ENCODE measurements around the gene SEC63.

SEC63 gene

DNA sequence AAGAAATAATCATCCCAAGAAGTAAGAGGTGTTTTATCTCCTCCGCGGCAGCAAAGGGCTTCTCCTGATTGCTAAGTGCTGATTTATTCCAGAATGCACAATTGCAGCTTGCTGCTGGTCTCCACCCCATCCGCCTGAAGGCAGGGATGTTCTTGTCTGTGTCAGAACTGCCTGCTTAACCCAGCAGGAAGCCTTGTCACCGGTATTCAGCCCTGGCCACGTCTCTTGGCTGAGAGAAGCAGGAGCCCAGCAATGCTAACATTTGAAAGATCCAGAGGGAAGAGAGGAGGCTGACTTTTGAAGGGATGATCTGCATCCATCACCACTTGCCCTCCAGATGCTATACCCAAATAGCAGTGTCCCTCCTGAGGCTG, 138.1 kb downstream of the SEC63 start:
- H3K27ac ChIP-seq = no peak overlapping the region
- TF ChIP-seq CTCF (IDR thresholded peaks at IDR 0.05) = no peak
- H3K4me3 ChIP-seq = no peak overlapping the region

GRCh38 chr6:107819217-107819616, 138.8 kb downstream of the SEC63 start:
- H3K4me1 ChIP-seq = peaks cover 0 to 13% (median 6%) of the 10 kb centered on the region in 4 donors
- no peak for TF ChIP-seq CTCF (IDR thresholded peaks at IDR 0.05)
- no peak overlapping the region for H3K4me3 ChIP-seq

More for the DNA sequence above, 138.1 kb downstream of the SEC63 start:
- Histone ChIP-seq H3K27me3 (peaks cover 0 to 17% of the 10 kb centered on the region in 2 donors), H3K4me1 (peaks cover 0 to 13% (median 6%) of the 10 kb centered on the region in 4 donors), H3K36me3 (no peaks in the 10 kb centered on the region), H3K9me3 (no peaks in the 10 kb centered on the region)
- no peak for DNase-seq
- intact Hi-C loops (cut with DNase I; ENCODE audit: low total_unique reads) = no loop called here

GRCh38 chr6:107818272-107818671, 139.7 kb downstream of the SEC63 start:
- no peak for TF ChIP-seq CTCF (IDR thresholded peaks at IDR 0.05)

More at GRCh38 chr6:107819217-107819616, 138.8 kb downstream of the SEC63 start:
- Histone ChIP-seq H3K27me3 (peaks cover 0 to 12% of the 10 kb centered on the region in 2 donors), H3K27ac (no peak overlapping the region), H3K36me3 (no peaks in the 10 kb centered on the region), H3K9me3 (no peaks in the 10 kb centered on the region)
- intact Hi-C loops (cut with DNase I; ENCODE audit: low total_unique reads) = no loop called here
- no peak for DNase-seq

DNA sequence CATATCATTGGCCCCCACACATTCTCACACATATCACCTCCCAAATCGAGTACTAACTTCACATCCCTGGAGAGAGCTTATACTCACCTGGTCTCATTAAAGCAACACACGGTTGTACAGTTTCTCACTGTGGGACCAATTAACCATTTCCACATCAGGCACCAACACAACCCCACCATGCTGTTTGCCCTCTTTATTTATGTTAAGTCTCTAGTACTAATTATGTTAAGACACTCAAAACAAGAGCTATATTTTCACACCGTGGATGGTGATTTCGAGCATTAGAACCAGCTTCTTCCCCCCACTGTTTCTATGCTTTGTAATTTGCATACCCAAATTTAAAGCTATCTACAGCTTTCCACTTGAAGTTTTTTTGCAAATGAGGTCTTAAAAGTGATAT, 140.2 kb downstream of the SEC63 start:
- Histone ChIP-seq H3K4me1 (peaks cover 0 to 13% (median 6%) of the 10 kb centered on the region in 4 donors), H3K27ac (no peak overlapping the region), H3K36me3 (no peaks in the 10 kb centered on the region), H3K27me3 (peaks cover 0 to under 1% of the 10 kb centered on the region in 2 donors), H3K9me3 (no peaks in the 10 kb centered on the region), H3K4me3 (no peak overlapping the region)
- DNase-seq = no peak
- no peak for TF ChIP-seq CTCF (IDR thresholded peaks at IDR 0.05)
- intact Hi-C loops (cut with DNase I; ENCODE audit: low total_unique reads) = no loop called here

More at GRCh38 chr6:107818272-107818671, 139.7 kb downstream of the SEC63 start:
- H3K4me3 ChIP-seq = no peak overlapping the region
- H3K27me3 ChIP-seq = peaks cover 0 to 6% of the 10 kb centered on the region in 2 donors
- no peak for DNase-seq
- no peaks in the 10 kb centered on the region for H3K36me3 ChIP-seq
- intact Hi-C loops (cut with DNase I; ENCODE audit: low total_unique reads) = no loop called here
- H3K9me3 ChIP-seq = no peaks in the 10 kb centered on the region
- no peak overlapping the region for H3K27ac ChIP-seq
- peaks cover 0 to 13% (median 6%) of the 10 kb centered on the region in 4 donors for H3K4me1 ChIP-seq

Measured in tibial artery (tissue), 4 donors.